ENCODE measurements around the gene USP47. TPM values are rescaled to one million over a fixed set of nuclear protein-coding genes. Genes with fewer than 3 reads are reported as not detected.

The USP47 gene
- total and polyA plus RNA-seq, 10 donors, result 13.7 to 80.8 (median 48.2) TPM

GRCh38 chr11:11807811-11808782 is 33.7 kb upstream of the USP47 start:
- TF ChIP-seq CTCF (IDR thresholded peaks at IDR 0.05 in 8 of 11, conservative IDR thresholded peaks at IDR 0.05 in 3 of 11) (no peak), POLR2AphosphoS5 (IDR thresholded peaks at IDR 0.05) (no peak), POLR2A (IDR thresholded peaks at IDR 0.05) (no peak)
- H3K4me1 ChIP-seq, result no peaks in the 10 kb centered on the region
- no peak overlapping the region for H3K27ac ChIP-seq
- peaks cover 0 to 8% (median 0%) of the 10 kb centered on the region in 7 donors for H3K27me3 ChIP-seq (replicated peaks in 1 of 7)
- DNase-seq, result no peak
- H3K4me3 ChIP-seq, result no peak overlapping the region
- H3K36me3 ChIP-seq, result no peaks in the 10 kb centered on the region
- intact Hi-C loops (cut with DNase I; ENCODE audit: low total_unique reads), result no loop called here
- WGBS, 5 donors, result 76 to 88% (median 83%) methylated on average over 8 of the region's 8 CpGs
- H3K9me3 ChIP-seq, result no peaks in the 10 kb centered on the region

GRCh38 chr11:11808992-11809615 is 32.7 kb upstream of the USP47 start:
- Histone ChIP-seq H3K9me3 (no peaks in the 10 kb centered on the region), H3K4me1 (no peaks in the 10 kb centered on the region), H3K27me3 (replicated peaks in 1 of 7) (no peaks in the 10 kb centered on the region), H3K36me3 (no peaks in the 10 kb centered on the region), H3K4me3 (no peak overlapping the region), H3K27ac (no peak overlapping the region)
- TF ChIP-seq CTCF (IDR thresholded peaks at IDR 0.05 in 8 of 11, conservative IDR thresholded peaks at IDR 0.05 in 3 of 11) (no peak), POLR2A (IDR thresholded peaks at IDR 0.05) (no peak), POLR2AphosphoS5 (IDR thresholded peaks at IDR 0.05) (no peak)
- intact Hi-C loops (cut with DNase I; ENCODE audit: low total_unique reads), result no loop called here
- no peak for DNase-seq
- 65 to 76% (median 75%) methylated on average over 4 of the region's 4 CpGs for WGBS, 5 donors

- WGBS, 5 donors, result 82 to 89% (median 86%) methylated on average over 33 to 35 of the region's 35 CpGs
- Histone ChIP-seq H3K4me3 (no peak overlapping the region), H3K9me3 (no peaks in the 10 kb centered on the region), H3K4me1 (no peaks in the 10 kb centered on the region), H3K36me3 (no peaks in the 10 kb centered on the region), H3K27me3 (replicated peaks in 1 of 7) (no peaks in the 10 kb centered on the region), H3K27ac (no peak overlapping the region)
- intact Hi-C loops (cut with DNase I; ENCODE audit: low total_unique reads), result no loop called here
- no peak for DNase-seq
- TF ChIP-seq CTCF (IDR thresholded peaks at IDR 0.05 in 8 of 11, conservative IDR thresholded peaks at IDR 0.05 in 3 of 11) (no peak), POLR2AphosphoS5 (IDR thresholded peaks at IDR 0.05) (no peak), POLR2A (IDR thresholded peaks at IDR 0.05) (no peak)
Measured at GRCh38 chr11:11810764-11811726, 30.7 kb upstream of the USP47 start.

Measured in spleen (tissue), 11 donors.